Measurements from ENCODE around the gene GPATCH2. TPM values are rescaled to one million over a fixed set of nuclear protein-coding genes. Genes with fewer than 3 reads are reported as not detected.

The GPATCH2 gene
- total RNA-seq, 1 donor: 20.6 TPM

DNA sequence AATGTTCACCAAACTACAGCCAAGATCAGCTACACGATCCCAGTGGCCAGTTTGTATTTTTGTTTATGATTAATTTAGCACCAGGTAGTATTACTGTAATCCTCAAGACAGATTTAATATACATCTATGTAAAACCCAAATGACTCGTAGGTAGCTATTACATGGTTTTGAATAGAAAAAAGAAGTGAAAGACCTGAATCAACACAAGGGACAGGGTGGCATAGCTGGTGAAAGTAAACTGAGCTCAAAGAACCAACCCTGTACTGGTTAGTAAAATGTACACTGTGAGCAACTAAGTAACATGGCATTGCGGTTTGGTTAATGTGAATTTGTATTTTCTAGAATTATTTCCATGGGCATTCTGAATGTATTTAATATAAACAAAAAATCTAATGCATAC lies 8.8 kb downstream of the GPATCH2 start:
- Histone ChIP-seq H3K36me3 (ENCODE audit: insufficient read depth, low read length) (peaks cover 16% of the 10 kb centered on the region), H3K4me2 (ENCODE audit: insufficient read depth, low read length) (no peak overlapping the region), H3K4me3 (ENCODE audit: insufficient read depth, low read length) (no peak overlapping the region), H4K20me1 (ENCODE audit: insufficient read depth, low read length) (peaks cover 3% of the 10 kb centered on the region), H3K27ac (ENCODE audit: low read depth, low read length) (no peak overlapping the region), H3K27me3 (ENCODE audit: insufficient read depth, low read length) (no peaks in the 10 kb centered on the region), H3K4me1 (ENCODE audit: insufficient read depth, low read length) (no peaks in the 10 kb centered on the region), H2AFZ (ENCODE audit: low read length) (no peak overlapping the region), H3K79me2 (ENCODE audit: insufficient read depth, low read length) (peaks cover 67% of the 10 kb centered on the region), H3K9me3 (ENCODE audit: low read depth, low read length) (no peaks in the 10 kb centered on the region)
- TF ChIP-seq, protein P1, sequence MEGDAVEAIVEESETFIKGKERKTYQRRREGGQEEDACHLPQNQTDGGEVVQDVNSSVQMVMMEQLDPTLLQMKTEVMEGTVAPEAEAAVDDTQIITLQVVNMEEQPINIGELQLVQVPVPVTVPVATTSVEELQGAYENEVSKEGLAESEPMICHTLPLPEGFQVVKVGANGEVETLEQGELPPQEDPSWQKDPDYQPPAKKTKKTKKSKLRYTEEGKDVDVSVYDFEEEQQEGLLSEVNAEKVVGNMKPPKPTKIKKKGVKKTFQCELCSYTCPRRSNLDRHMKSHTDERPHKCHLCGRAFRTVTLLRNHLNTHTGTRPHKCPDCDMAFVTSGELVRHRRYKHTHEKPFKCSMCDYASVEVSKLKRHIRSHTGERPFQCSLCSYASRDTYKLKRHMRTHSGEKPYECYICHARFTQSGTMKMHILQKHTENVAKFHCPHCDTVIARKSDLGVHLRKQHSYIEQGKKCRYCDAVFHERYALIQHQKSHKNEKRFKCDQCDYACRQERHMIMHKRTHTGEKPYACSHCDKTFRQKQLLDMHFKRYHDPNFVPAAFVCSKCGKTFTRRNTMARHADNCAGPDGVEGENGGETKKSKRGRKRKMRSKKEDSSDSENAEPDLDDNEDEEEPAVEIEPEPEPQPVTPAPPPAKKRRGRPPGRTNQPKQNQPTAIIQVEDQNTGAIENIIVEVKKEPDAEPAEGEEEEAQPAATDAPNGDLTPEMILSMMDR (IDR thresholded peaks at IDR 0.05; ENCODE audit: extremely low read depth, low read depth, low read length): no peak
- DNase-seq (ENCODE audit: insufficient read length, low spot score, missing footprints): no peak

DNA sequence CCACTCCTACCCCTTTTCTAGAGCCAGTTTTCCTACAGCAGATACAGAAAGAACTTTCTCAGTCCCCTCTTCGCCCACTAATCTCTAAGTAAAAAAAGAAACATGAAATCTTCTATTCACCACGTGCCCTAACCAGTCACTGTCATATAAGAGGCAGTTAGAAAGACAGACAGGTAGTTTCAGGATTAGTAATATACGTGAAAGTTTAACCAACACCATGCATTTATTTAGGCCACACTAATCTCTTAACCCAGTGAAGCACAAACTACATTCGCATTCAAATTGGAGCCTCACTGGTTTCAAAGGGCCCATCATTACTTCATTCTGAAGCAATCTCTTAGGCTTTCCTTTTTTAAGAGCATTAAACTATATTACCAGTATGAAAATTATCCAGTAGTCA lies 10.1 kb downstream of the GPATCH2 start:
- DNase-seq (ENCODE audit: insufficient read length, low spot score, missing footprints): no peak
- H3K4me2 ChIP-seq (ENCODE audit: insufficient read depth, low read length): no peak overlapping the region
- H2AFZ ChIP-seq (ENCODE audit: low read length): no peak overlapping the region
- H3K27me3 ChIP-seq (ENCODE audit: insufficient read depth, low read length): no peaks in the 10 kb centered on the region
- peaks cover 16% of the 10 kb centered on the region for H3K36me3 ChIP-seq (ENCODE audit: insufficient read depth, low read length)
- no peak overlapping the region for H3K4me3 ChIP-seq (ENCODE audit: insufficient read depth, low read length)
- no peaks in the 10 kb centered on the region for H3K9me3 ChIP-seq (ENCODE audit: low read depth, low read length)
- no peak overlapping the region for H3K27ac ChIP-seq (ENCODE audit: low read depth, low read length)
- no peaks in the 10 kb centered on the region for H3K4me1 ChIP-seq (ENCODE audit: insufficient read depth, low read length)
- peaks cover 5% of the 10 kb centered on the region for H4K20me1 ChIP-seq (ENCODE audit: insufficient read depth, low read length)
- peaks cover 63% of the 10 kb centered on the region for H3K79me2 ChIP-seq (ENCODE audit: insufficient read depth, low read length)
- TF ChIP-seq, protein P1 (IDR thresholded peaks at IDR 0.05; ENCODE audit: extremely low read depth, low read depth, low read length): no peak

DNA sequence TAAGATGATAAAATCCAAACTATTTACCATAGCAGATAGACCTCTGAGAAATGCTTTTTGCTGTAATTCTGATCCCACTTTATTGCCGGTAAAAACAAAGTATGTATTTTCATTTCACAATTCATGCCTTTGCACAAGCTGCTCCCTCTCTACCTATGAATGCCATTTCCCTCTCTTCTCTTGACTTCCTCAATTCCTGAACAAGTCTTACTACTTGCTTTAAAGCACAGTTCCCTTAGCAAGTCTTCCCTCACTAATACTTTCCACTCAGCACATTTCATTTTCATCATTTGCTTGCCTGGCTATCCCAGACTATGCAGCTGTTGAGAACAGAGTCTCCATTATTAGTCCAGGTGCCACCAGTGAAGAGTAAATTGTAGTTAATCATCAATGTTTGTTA lies 13.8 kb downstream of the GPATCH2 start:
- Histone ChIP-seq H4K20me1 (ENCODE audit: insufficient read depth, low read length) (peaks cover 5% of the 10 kb centered on the region), H2AFZ (ENCODE audit: low read length) (no peak overlapping the region), H3K4me2 (ENCODE audit: insufficient read depth, low read length) (no peak overlapping the region), H3K4me1 (ENCODE audit: insufficient read depth, low read length) (no peaks in the 10 kb centered on the region), H3K27ac (ENCODE audit: low read depth, low read length) (no peak overlapping the region), H3K27me3 (ENCODE audit: insufficient read depth, low read length) (no peaks in the 10 kb centered on the region), H3K36me3 (ENCODE audit: insufficient read depth, low read length) (peaks cover 16% of the 10 kb centered on the region), H3K9me3 (ENCODE audit: low read depth, low read length) (no peaks in the 10 kb centered on the region), H3K79me2 (ENCODE audit: insufficient read depth, low read length) (peaks cover 28% of the 10 kb centered on the region), H3K4me3 (ENCODE audit: insufficient read depth, low read length) (no peak overlapping the region)
- no peak for DNase-seq (ENCODE audit: insufficient read length, low spot score, missing footprints)
- TF ChIP-seq, protein P1 (IDR thresholded peaks at IDR 0.05; ENCODE audit: extremely low read depth, low read depth, low read length): no peak

DNA sequence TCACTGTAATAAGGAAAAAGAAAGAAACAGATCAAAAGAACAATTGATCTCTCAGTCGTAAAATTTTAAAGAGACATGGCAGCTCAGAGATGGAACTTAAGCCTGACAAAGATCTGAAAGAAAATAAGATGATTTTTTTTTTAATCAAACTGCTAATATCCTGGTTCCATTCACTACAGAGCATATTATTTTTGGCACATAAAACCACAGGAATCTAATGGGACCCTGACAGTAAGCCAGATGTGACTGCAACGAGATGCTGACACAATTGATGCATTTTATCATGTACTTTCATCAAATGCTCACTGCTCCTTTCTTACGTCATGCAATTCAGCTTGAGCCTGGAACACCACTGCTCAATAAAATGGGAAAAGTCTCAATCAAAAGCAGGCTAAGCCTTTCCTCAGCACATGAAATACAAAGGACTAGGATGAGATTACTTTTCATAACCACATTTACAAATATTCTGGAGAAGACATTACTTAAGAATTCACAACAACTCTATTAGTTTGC lies 16.6 kb downstream of the GPATCH2 start:
- no peaks in the 10 kb centered on the region for H3K27me3 ChIP-seq (ENCODE audit: insufficient read depth, low read length)
- H3K4me2 ChIP-seq (ENCODE audit: insufficient read depth, low read length): no peak overlapping the region
- H3K79me2 ChIP-seq (ENCODE audit: insufficient read depth, low read length): peaks cover 14% of the 10 kb centered on the region
- no peak overlapping the region for H3K27ac ChIP-seq (ENCODE audit: low read depth, low read length)
- no peaks in the 10 kb centered on the region for H3K9me3 ChIP-seq (ENCODE audit: low read depth, low read length)
- peaks cover 2% of the 10 kb centered on the region for H4K20me1 ChIP-seq (ENCODE audit: insufficient read depth, low read length)
- peaks cover 10% of the 10 kb centered on the region for H3K36me3 ChIP-seq (ENCODE audit: insufficient read depth, low read length)
- TF ChIP-seq, protein P1 (IDR thresholded peaks at IDR 0.05; ENCODE audit: extremely low read depth, low read depth, low read length): no peak
- H3K4me1 ChIP-seq (ENCODE audit: insufficient read depth, low read length): no peaks in the 10 kb centered on the region
- H3K4me3 ChIP-seq (ENCODE audit: insufficient read depth, low read length): no peak overlapping the region
- H2AFZ ChIP-seq (ENCODE audit: low read length): no peak overlapping the region
- DNase-seq (ENCODE audit: insufficient read length, low spot score, missing footprints): no peak

Measured in osteoblast (primary cell).